Measurements from ENCODE around the gene PARP16.

The PARP16 gene

GRCh38 chr15:65303687-65304380 lies 17.2 kb upstream of the PARP16 start:
- H3K27ac ChIP-seq (ENCODE audit: low read length) = peak overlapping the region; percentile 89
- peaks cover 31% of the 10 kb centered on the region for H3K4me1 ChIP-seq (ENCODE audit: low read length)
- peak overlapping the region; percentile 92 for H3K4me2 ChIP-seq (ENCODE audit: low read length)
- peaks cover 12% of the 10 kb centered on the region for H3K27me3 ChIP-seq (ENCODE audit: low read depth, low read length)
- H3K9me3 ChIP-seq (ENCODE audit: insufficient read depth, low read length) = no peaks in the 10 kb centered on the region
- H3K36me3 ChIP-seq (replicated peaks; ENCODE audit: low read depth, low read length) = no peaks in the 10 kb centered on the region
- H2AFZ ChIP-seq (ENCODE audit: low read depth, low read length) = peak overlapping the region; percentile 53
- no peaks in the 10 kb centered on the region for H3K79me2 ChIP-seq (ENCODE audit: low read length)
- peak overlapping the region; percentile 71 for H3K9ac ChIP-seq (ENCODE audit: low read length)
- H4K20me1 ChIP-seq (ENCODE audit: insufficient read depth, low read length) = no peaks in the 10 kb centered on the region
- H3K4me3 ChIP-seq (ENCODE audit: low read length) = peak overlapping the region; percentile 75
- no peak for TF ChIP-seq EZH2phosphoT487 (IDR thresholded peaks at IDR 0.05; ENCODE audit: low read depth)
- TF ChIP-seq, protein P1, sequence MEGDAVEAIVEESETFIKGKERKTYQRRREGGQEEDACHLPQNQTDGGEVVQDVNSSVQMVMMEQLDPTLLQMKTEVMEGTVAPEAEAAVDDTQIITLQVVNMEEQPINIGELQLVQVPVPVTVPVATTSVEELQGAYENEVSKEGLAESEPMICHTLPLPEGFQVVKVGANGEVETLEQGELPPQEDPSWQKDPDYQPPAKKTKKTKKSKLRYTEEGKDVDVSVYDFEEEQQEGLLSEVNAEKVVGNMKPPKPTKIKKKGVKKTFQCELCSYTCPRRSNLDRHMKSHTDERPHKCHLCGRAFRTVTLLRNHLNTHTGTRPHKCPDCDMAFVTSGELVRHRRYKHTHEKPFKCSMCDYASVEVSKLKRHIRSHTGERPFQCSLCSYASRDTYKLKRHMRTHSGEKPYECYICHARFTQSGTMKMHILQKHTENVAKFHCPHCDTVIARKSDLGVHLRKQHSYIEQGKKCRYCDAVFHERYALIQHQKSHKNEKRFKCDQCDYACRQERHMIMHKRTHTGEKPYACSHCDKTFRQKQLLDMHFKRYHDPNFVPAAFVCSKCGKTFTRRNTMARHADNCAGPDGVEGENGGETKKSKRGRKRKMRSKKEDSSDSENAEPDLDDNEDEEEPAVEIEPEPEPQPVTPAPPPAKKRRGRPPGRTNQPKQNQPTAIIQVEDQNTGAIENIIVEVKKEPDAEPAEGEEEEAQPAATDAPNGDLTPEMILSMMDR (IDR thresholded peaks at IDR 0.05; ENCODE audit: low read depth, low read length) = no peak

DNA sequence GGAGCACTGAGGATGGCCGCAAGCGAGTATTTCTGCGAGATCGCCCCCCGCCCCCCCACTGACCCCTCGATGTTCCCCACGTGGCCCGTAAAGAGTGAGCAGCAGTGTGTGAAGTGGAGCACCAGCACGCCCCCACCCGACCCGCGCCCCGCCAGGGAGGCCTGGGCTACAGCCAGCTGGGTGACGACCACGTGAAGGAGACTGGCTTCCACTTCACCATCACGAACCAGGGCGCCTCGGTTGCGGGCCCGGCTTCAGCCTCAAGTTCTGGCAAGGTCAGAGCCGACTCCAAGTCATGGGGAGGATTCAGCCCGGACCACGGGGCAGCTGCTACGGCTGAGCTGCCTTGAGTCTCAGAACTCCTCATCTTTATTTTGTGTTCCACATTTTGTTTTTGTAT lies 15.4 kb upstream of the PARP16 start:
- no peak overlapping the region for H3K4me3 ChIP-seq (ENCODE audit: low read length)
- H3K4me1 ChIP-seq (ENCODE audit: low read length) = peaks cover 39% of the 10 kb centered on the region
- H3K4me2 ChIP-seq (ENCODE audit: low read length) = no peak overlapping the region
- no peaks in the 10 kb centered on the region for H3K9me3 ChIP-seq (ENCODE audit: insufficient read depth, low read length)
- no peaks in the 10 kb centered on the region for H3K79me2 ChIP-seq (ENCODE audit: low read length)
- no peak overlapping the region for H2AFZ ChIP-seq (ENCODE audit: low read depth, low read length)
- peaks cover 12% of the 10 kb centered on the region for H3K27me3 ChIP-seq (ENCODE audit: low read depth, low read length)
- H4K20me1 ChIP-seq (ENCODE audit: insufficient read depth, low read length) = no peaks in the 10 kb centered on the region
- H3K27ac ChIP-seq (ENCODE audit: low read length) = no peak overlapping the region
- no peak overlapping the region for H3K9ac ChIP-seq (ENCODE audit: low read length)
- no peaks in the 10 kb centered on the region for H3K36me3 ChIP-seq (replicated peaks; ENCODE audit: low read depth, low read length)
- TF ChIP-seq, protein P1 (IDR thresholded peaks at IDR 0.05; ENCODE audit: low read depth, low read length) = no peak
- no peak for TF ChIP-seq EZH2phosphoT487 (IDR thresholded peaks at IDR 0.05; ENCODE audit: low read depth)

DNA sequence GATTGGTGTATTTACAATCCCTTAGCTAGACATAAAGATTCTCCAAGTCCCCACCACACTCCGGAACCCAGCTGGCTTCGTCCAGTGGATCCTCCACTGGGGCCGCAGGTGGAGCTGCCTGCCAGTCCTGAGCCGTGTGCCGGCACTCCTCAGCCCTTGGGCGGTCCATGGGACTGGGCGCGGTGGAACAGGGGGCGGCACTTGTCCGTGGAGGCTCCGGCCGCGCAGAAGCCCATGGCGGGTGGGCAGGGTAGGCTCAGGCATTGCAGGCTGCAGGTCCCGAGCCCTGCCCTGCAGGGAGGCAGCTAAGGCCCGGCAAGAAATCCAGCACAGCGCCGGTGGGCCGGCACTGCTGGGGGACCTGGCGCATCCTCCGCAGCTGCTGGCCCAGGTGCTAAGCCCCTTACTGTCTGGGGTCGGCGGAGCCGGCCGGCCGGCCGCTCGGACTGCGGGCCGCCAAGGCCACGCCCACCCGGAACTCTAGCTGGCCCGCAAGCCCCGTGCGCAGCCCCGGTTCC lies 14.3 kb upstream of the PARP16 start:
- Histone ChIP-seq H3K27ac (ENCODE audit: low read length) (no peak overlapping the region), H3K4me3 (ENCODE audit: low read length) (no peak overlapping the region), H2AFZ (ENCODE audit: low read depth, low read length) (no peak overlapping the region), H3K9me3 (ENCODE audit: insufficient read depth, low read length) (no peaks in the 10 kb centered on the region), H3K79me2 (ENCODE audit: low read length) (no peaks in the 10 kb centered on the region), H3K9ac (ENCODE audit: low read length) (no peak overlapping the region), H4K20me1 (ENCODE audit: insufficient read depth, low read length) (no peaks in the 10 kb centered on the region), H3K27me3 (ENCODE audit: low read depth, low read length) (peaks cover 2% of the 10 kb centered on the region; the same call in 1 of the 2 replicates), H3K4me2 (ENCODE audit: low read length) (no peak overlapping the region), H3K4me1 (ENCODE audit: low read length) (peaks cover 48% of the 10 kb centered on the region), H3K36me3 (replicated peaks; ENCODE audit: low read depth, low read length) (no peaks in the 10 kb centered on the region)
- TF ChIP-seq, protein P1 (IDR thresholded peaks at IDR 0.05; ENCODE audit: low read depth, low read length) = no peak
- TF ChIP-seq EZH2phosphoT487 (IDR thresholded peaks at IDR 0.05; ENCODE audit: low read depth) = no peak

- H2AFZ ChIP-seq (ENCODE audit: low read depth, low read length) = no peak overlapping the region
- H3K4me1 ChIP-seq (ENCODE audit: low read length) = peaks cover 44% of the 10 kb centered on the region
- H3K27me3 ChIP-seq (ENCODE audit: low read depth, low read length) = no peaks in the 10 kb centered on the region
- no peaks in the 10 kb centered on the region for H3K36me3 ChIP-seq (replicated peaks; ENCODE audit: low read depth, low read length)
- peak overlapping the region; percentile 86; the same call in 1 of the 2 replicates for H3K4me3 ChIP-seq (ENCODE audit: low read length)
- H3K9ac ChIP-seq (ENCODE audit: low read length) = no peak overlapping the region
- TF ChIP-seq, protein P1 (IDR thresholded peaks at IDR 0.05; ENCODE audit: low read depth, low read length) = no peak
- no peak for TF ChIP-seq EZH2phosphoT487 (IDR thresholded peaks at IDR 0.05; ENCODE audit: low read depth)
- H3K9me3 ChIP-seq (ENCODE audit: insufficient read depth, low read length) = no peaks in the 10 kb centered on the region
- H3K4me2 ChIP-seq (ENCODE audit: low read length) = peak overlapping the region; percentile 98
- H3K79me2 ChIP-seq (ENCODE audit: low read length) = no peaks in the 10 kb centered on the region
- H4K20me1 ChIP-seq (ENCODE audit: insufficient read depth, low read length) = no peaks in the 10 kb centered on the region
- H3K27ac ChIP-seq (ENCODE audit: low read length) = no peak overlapping the region
Measured at GRCh38 chr15:65298731-65299130, 12.0 kb upstream of the PARP16 start.
